ENCODE data around the gene CALCOCO1. TPM values are rescaled to one million over a fixed set of nuclear protein-coding genes. Genes with fewer than 3 reads are reported as not detected.

The CALCOCO1 gene
- total and polyA plus RNA-seq, 2 of the 13 experiments (the other 11 are each of a cell fraction or from before 2014, with no cell fraction given): 7.7 to 47.7 TPM

- TF ChIP-seq, protein P1, sequence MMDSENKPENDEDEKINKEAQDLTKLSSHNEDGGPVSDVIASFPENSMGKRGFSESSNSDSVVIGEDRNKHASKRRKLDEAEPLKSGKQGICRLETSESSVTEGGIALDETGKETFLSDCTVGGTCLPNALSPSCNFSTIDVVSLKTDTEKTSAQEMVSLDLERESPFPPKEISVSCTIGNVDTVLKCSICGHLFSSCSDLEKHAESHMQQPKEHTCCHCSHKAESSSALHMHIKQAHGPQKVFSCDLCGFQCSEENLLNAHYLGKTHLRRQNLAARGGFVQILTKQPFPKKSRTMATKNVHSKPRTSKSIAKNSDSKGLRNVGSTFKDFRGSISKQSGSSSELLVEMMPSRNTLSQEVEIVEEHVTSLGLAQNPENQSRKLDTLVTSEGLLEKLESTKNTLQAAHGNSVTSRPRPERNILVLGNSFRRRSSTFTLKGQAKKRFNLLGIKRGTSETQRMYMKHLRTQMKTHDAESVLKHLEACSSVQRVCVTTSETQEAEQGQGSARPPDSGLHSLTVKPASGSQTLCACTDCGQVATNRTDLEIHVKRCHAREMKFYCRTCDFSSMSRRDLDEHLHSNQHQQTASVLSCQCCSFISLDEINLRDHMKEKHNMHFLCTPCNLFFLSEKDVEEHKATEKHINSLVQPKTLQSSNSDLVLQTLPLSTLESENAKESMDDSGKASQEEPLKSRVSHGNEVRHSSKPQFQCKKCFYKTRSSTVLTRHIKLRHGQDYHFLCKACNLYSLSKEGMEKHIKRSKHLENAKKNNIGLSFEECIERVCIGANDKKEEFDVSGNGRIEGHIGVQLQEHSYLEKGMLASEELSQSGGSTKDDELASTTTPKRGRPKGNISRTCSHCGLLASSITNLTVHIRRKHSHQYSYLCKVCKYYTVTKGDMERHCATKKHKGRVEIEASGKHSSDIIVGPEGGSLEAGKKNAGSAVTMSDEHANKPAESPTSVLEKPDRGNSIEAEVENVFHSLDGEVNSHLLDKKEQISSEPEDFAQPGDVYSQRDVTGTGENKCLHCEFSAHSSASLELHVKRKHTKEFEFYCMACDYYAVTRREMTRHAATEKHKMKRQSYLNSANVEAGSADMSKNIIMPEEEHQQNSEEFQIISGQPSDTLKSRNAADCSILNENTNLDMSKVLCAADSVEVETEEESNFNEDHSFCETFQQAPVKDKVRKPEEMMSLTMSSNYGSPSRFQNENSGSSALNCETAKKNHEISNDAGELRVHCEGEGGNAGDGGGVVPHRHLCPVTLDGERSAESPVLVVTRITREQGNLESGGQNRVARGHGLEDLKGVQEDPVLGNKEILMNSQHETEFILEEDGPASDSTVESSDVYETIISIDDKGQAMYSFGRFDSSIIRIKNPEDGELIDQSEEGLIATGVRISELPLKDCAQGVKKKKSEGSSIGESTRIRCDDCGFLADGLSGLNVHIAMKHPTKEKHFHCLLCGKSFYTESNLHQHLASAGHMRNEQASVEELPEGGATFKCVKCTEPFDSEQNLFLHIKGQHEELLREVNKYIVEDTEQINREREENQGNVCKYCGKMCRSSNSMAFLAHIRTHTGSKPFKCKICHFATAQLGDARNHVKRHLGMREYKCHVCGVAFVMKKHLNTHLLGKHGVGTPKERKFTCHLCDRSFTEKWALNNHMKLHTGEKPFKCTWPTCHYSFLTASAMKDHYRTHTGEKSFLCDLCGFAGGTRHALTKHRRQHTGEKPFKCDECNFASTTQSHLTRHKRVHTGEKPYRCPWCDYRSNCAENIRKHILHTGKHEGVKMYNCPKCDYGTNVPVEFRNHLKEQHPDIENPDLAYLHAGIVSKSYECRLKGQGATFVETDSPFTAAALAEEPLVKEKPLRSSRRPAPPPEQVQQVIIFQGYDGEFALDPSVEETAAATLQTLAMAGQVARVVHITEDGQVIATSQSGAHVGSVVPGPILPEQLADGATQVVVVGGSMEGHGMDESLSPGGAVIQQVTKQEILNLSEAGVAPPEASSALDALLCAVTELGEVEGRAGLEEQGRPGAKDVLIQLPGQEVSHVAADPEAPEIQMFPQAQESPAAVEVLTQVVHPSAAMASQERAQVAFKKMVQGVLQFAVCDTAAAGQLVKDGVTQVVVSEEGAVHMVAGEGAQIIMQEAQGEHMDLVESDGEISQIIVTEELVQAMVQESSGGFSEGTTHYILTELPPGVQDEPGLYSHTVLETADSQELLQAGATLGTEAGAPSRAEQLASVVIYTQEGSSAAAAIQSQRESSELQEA (CRISPR knock-in tag; IDR thresholded peaks at IDR 0.05; ENCODE audit: not compliant biosample characterization): no peak
- no peak for TF ChIP-seq AGO1 (IDR thresholded peaks at IDR 0.05; ENCODE audit: low read depth, low read length, poor library complexity, severe bottlenecking)
- no peak for TF ChIP-seq ZIK1 (CRISPR knock-in tag; IDR thresholded peaks at IDR 0.05; ENCODE audit: borderline replicate concordance, low read depth)
- TF ChIP-seq ZNF337 (CRISPR knock-in tag; IDR thresholded peaks at IDR 0.05; ENCODE audit: borderline replicate concordance, low read depth): no peak
- TF ChIP-seq ZNF563 (CRISPR knock-in tag; IDR thresholded peaks at IDR 0.05): no peak
- TF ChIP-seq, protein P2, sequence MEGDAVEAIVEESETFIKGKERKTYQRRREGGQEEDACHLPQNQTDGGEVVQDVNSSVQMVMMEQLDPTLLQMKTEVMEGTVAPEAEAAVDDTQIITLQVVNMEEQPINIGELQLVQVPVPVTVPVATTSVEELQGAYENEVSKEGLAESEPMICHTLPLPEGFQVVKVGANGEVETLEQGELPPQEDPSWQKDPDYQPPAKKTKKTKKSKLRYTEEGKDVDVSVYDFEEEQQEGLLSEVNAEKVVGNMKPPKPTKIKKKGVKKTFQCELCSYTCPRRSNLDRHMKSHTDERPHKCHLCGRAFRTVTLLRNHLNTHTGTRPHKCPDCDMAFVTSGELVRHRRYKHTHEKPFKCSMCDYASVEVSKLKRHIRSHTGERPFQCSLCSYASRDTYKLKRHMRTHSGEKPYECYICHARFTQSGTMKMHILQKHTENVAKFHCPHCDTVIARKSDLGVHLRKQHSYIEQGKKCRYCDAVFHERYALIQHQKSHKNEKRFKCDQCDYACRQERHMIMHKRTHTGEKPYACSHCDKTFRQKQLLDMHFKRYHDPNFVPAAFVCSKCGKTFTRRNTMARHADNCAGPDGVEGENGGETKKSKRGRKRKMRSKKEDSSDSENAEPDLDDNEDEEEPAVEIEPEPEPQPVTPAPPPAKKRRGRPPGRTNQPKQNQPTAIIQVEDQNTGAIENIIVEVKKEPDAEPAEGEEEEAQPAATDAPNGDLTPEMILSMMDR (CRISPR knock-in tag; IDR thresholded peaks at IDR 0.05): peak; percentile 98
- TF ChIP-seq ZBTB42 (CRISPR knock-in tag; IDR thresholded peaks at IDR 0.05): no peak
- no peak for TF ChIP-seq TFDP2 (CRISPR knock-in tag; IDR thresholded peaks at IDR 0.05)
- 0 out of 2 replicates have a peak, but pooled peaks have one; percentile 77 for TF ChIP-seq ZNF124 (CRISPR knock-in tag; IDR thresholded peaks at IDR 0.05)
- TF ChIP-seq ZNF816 (CRISPR knock-in tag; IDR thresholded peaks at IDR 0.05; ENCODE audit: borderline replicate concordance): no peak
- TF ChIP-seq, protein P3, sequence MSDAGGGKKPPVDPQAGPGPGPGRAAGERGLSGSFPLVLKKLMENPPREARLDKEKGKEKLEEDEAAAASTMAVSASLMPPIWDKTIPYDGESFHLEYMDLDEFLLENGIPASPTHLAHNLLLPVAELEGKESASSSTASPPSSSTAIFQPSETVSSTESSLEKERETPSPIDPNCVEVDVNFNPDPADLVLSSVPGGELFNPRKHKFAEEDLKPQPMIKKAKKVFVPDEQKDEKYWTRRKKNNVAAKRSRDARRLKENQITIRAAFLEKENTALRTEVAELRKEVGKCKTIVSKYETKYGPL (CRISPR knock-in tag; IDR thresholded peaks at IDR 0.05): no peak
- TF ChIP-seq, protein P4, sequence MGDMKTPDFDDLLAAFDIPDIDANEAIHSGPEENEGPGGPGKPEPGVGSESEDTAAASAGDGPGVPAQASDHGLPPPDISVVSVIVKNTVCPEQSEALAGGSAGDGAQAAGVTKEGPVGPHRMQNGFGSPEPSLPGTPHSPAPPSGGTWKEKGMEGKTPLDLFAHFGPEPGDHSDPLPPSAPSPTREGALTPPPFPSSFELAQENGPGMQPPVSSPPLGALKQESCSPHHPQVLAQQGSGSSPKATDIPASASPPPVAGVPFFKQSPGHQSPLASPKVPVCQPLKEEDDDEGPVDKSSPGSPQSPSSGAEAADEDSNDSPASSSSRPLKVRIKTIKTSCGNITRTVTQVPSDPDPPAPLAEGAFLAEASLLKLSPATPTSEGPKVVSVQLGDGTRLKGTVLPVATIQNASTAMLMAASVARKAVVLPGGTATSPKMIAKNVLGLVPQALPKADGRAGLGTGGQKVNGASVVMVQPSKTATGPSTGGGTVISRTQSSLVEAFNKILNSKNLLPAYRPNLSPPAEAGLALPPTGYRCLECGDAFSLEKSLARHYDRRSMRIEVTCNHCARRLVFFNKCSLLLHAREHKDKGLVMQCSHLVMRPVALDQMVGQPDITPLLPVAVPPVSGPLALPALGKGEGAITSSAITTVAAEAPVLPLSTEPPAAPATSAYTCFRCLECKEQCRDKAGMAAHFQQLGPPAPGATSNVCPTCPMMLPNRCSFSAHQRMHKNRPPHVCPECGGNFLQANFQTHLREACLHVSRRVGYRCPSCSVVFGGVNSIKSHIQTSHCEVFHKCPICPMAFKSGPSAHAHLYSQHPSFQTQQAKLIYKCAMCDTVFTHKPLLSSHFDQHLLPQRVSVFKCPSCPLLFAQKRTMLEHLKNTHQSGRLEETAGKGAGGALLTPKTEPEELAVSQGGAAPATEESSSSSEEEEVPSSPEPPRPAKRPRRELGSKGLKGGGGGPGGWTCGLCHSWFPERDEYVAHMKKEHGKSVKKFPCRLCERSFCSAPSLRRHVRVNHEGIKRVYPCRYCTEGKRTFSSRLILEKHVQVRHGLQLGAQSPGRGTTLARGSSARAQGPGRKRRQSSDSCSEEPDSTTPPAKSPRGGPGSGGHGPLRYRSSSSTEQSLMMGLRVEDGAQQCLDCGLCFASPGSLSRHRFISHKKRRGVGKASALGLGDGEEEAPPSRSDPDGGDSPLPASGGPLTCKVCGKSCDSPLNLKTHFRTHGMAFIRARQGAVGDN (CRISPR knock-in tag; IDR thresholded peaks at IDR 0.05): peak; percentile 64
Measured at GRCh38 chr12:53746592-53747092, 19.4 kb upstream of the CALCOCO1 start (continued).

Measured in HepG2 (cell line).